Fibroblast of villous mesenchyme (primary cell): ENCODE results near the gene PPY. TPM values are rescaled to one million over a fixed set of nuclear protein-coding genes. Genes with fewer than 3 reads are reported as not detected.
"Not testable (repeated sequence)": the region's sequence is repeated elsewhere in the genome, so short reads cannot be mapped to it uniquely, and the experiment has no call there.

Source experiments
- DNase-seq: peaks from one replicate; pipeline ENCODE4 v3.0.0-alpha.2; 2010; ENCODE audit warnings: low read depth
- H3K4me3 ChIP-seq: 2 replicates; pipeline ENCODE4 v1.5.1; 2011; ENCODE audit warnings: low read depth, mild to moderate bottlenecking, low read length
- CTCF ChIP-seq: IDR thresholded peaks from 2 replicates; pipeline ENCODE4 v1.5.1; 2012; ENCODE audit warnings: low read depth, mild to moderate bottlenecking, low read length; ENCODE audit not compliant: insufficient read depth
- total RNA-seq: library from RNA; depleted of rRNA; stranded (reverse); fragments of >200 nt; gene quantifications from 2 replicates; pipeline ENCODE4 v1.2.3, GENCODE V29; 2012

PPY gene
- total RNA-seq, 1 donor = not detected

- DNase-seq = no peak
- peak overlapping the region; percentile 56 for H3K4me3 ChIP-seq
- no peak for TF ChIP-seq CTCF
These were observed 41.2 kb downstream of the PPY start for GRCh38 chr17:43900858-43901754.

DNA sequence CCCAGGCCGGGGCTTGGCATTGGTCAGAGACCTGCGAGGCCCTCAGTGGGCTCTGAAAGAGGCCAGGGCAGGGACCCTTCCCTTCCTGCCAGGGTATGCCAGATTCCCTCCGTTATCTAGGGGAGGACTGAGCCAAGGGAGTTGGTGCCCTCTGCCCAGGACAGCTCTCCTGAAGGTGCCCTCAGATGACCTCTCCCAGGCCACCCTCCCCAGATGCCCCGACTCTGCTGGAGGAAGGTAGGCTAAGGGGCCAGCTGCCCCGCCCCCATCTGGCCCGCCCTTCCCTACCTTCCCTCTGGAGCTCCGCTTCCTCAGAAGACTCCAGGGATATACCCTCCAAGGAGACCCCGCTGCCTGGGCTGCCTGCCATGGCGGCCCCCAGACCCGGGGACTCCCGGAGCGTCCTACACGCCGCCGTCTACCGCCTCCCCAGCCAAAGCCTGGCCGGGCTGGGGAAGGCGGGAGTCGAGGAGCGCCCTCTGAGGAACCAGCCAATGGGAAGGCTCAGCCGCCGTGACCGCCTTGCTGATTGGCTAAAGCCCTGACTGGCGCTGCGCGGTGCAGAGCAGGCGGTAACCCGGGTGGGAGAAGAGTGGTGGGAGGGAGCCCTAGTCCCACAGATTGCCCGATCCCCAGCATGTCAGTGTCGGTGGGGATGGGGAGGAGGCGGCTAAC lies 42.0 kb downstream of the PPY start:
- peak overlapping the region; percentile 56 for H3K4me3 ChIP-seq
- DNase-seq = peak; percentile 77
- no peak for TF ChIP-seq CTCF

DNA sequence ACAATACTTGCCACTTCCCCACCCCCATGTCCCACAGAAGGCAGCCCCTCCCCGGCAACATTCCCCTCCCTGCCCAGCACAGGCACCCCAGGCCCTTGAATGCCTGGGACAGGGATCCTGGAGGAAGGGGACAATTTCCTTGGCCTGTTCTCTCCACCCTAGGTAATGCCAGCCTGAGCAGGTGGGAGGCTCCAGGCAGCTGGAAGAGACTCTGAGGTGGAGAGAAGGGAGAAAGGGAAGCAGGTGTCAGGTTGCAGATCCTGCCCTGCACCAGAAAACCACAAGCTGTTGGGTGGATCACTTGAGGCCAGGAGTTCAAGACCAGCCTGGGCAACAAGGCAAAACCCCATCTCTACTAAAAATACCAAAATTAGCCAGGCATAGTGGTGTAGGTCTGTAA lies 43.8 kb downstream of the PPY start:
- DNase-seq = no peak
- no peak for TF ChIP-seq CTCF
- H3K4me3 ChIP-seq = no peak overlapping the region

- DNase-seq = no peak
- no peak for TF ChIP-seq CTCF
- no peak overlapping the region for H3K4me3 ChIP-seq
These were observed 44.4 kb downstream of the PPY start for GRCh38 chr17:43897831-43898230.

DNA sequence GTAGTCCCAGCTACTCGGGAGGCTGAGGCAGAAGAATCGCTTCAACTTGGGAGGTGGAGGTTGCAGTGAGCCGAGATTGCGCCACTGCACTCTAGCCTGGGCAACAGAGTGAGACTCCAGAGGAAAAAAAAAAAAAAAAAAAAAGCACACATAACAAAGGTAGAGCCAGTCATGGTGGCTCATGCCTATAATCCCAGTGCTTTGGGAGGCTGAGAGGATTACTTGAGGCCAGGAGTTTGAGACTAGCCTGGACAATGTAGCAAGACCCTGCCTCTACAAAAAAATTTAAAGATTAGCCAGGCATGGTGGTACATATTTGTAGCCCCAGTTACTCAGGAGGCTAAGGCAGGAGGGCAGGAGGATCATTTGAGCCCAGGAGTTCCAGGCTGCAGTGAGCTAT lies 47.8 kb downstream of the PPY start:
- DNase-seq, H3K4me3 ChIP-seq: not testable (repeated sequence)

GRCh38 chr17:43892647-43892952 lies 49.7 kb downstream of the PPY start:
- H3K4me3 ChIP-seq = no peak overlapping the region
- TF ChIP-seq CTCF = no peak
- no peak for DNase-seq

DNA sequence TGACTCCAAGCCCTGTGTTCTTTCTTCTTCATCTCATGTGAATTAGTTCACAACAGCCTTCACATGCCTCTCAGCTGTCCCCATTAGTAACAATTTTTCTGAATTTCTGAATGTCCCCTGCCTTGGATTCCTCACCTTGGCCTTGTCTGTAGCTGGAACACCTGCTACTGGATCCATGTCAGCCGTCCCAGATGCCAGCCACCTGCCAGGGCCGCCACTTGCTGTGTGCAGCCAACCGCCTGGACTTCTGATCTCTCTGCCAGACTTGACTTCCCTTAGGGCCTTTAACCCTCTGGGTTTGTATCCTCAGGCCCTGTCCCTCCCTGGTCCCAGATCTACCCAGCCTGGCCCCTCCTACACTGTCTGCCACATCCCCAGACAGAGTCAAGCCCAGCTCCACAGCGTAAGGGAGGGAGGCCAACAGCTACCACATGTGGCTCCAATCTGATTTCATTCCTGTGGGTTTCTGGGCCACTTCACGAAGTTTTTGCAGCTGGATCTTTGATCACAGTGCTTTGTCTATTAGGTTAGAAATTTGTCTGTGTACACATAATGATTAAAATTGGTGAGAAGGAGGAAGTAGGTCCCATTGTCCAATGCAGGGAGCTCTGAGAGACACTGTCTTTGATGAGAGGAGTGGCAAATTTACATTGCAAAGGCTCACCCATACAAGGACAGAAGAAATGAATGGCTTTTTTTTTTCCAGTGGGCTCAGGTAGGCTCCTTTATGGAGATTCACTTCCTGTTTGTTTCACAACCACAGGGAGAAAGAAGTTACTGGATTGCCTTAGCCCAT lies 50.2 kb downstream of the PPY start:
- no peak for DNase-seq
- TF ChIP-seq CTCF = no peak
- H3K4me3 ChIP-seq = no peak overlapping the region
